GDM1 (cell line): Measurements from ENCODE around the gene S1PR4.
"Not testable (repeated sequence)": the region's sequence is repeated elsewhere in the genome, so short reads cannot be mapped to it uniquely, and the experiment has no call there.

Source experiments
- DNase-seq: peaks from one replicate; lab custom pipeline; 2025; lab: John Stamatoyannopoulos, UW

S1PR4 gene

DNA sequence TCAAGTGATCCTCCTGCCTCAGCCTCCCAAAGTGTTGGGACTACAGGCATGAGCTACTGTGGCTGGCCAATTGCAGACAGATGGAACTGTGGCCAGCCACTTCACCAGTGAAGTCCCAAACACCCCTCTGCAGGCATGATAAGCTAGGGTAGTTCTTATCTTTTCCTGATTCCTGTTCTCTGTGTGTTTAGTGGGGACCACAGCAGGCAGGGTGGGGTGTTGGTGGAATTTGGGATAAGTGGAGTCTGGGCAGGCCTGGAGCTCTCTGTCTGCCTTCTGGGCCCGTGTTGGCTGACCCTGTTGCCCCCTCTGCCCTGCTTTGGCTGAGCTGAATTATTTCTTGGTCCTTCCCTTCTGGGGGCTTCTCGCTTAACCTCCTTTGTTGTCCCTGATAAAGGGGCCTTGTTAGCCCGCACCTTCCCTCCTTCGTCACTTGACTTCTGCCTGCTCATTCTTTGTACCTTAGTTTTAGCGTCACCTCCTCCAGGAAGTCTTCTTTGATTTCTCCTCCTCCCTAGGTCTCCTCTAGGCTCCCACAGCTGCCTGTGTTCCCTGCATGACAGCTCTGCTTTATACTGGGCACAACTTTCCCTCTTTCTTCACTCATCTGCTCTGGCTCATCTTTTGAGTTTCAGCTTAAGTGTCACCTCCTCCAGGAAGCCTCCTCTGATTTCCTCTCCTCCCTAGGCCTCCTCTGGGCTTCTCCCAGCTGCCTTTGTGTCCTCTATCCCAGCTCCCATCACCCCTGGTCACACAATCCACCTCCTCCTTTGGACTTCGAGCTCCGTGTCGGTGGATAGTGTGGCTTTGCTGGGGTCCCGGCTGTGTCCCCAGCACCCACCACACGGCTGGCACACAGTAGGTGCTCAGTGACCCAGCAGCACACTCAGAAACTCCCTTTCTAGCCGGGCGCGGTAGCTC lies 5.4 kb downstream of the S1PR4 start:
- DNase-seq: no peak

GRCh38 chr19:3184847-3185460 lies 6.4 kb downstream of the S1PR4 start:
- peak; percentile 61 for DNase-seq

DNA sequence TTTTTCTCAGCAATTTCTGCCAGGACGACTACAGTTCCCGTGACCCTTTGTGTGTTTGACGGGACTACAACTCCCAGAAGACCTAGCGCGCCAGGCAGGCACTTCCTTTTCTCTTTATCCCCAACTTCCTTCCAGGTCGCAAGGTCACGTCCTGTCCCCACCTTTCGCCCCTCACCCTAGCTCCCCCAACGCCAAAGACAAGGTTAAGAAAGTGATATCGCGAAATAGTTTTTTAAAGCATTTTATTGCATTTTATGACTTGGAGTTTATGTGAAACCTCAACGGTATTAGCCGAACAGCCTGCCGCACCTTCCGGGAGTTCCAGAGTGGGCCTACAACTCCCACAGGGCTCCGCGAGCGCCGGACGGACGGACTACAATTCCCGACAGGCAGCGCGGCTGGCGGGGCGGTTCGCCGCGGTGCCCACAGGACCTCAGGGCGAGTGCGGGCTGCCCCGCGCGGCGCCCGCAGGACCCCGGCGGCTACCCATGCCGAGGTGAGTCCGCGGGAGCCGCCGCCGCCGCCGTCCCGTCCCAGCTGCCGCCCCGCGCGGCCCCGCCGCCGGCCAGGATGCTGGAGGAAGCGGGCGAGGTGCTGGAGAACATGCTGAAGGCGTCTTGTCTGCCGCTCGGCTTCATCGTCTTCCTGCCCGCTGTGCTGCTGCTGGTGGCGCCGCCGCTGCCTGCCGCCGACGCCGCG lies 7.0 kb downstream of the S1PR4 start, which contains the start of gene NCLN:
TSS of gene NCLN (plus strand) at position 470 of the 699 bp plus-strand sequence. CDS start at position 571, 101 bp downstream.
- DNase-seq: peak; percentile 89

GRCh38 chr19:3186160-3186688 lies 7.7 kb downstream of the S1PR4 start:
- DNase-seq: no peak

GRCh38 chr19:3186891-3187661 lies 8.5 kb downstream of the S1PR4 start:
- no peak for DNase-seq

GRCh38 chr19:3187662-3188511 lies 9.3 kb downstream of the S1PR4 start:
- no peak for DNase-seq

DNA sequence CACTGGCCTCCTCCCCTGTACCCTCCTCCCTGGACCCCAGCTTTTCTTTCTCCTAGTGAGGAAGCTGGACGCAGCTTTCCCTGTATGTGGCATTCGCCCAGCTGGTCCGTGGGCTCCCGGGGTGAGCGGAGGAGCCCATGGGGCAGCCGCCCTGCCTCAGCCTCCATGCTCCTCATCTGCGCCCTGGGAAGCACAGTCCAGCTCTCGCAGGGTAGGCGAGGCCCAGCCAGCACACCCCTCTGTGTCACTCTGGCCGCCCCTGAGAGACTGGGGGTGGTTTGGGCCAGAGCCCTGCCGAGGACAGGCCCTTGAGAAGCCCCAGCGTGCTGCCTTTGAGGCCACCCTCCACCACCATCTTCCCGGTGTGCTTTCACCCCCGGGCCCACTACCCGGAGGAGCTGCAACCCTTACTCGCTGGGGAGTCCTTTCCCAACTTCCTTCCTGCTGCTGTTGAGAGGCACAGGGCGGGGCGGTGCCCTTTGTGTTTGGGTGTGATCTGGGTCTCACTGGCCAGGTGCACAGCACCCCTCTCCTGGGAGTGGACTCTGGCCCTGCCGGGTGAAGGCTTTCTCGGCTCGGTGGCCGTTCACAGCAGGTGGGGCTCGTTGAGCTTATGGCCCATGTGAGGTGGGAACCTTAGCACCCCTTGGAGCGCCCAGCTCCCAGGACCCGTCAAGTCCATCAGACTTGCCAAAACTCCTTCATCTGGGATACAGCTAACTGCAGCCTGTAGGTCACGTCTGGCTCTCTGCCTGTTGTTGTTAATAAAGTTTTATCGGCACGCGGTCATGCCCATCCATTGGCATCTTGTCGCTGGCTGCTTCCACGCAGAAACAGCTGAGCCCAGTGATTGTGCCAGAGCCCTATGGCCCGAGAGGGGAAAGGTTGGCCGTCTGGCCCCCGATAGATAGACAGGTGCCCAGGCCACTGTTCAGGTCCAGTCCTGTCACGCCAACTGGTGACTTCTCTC lies 10.3 kb downstream of the S1PR4 start:
- DNase-seq: no peak

DNA sequence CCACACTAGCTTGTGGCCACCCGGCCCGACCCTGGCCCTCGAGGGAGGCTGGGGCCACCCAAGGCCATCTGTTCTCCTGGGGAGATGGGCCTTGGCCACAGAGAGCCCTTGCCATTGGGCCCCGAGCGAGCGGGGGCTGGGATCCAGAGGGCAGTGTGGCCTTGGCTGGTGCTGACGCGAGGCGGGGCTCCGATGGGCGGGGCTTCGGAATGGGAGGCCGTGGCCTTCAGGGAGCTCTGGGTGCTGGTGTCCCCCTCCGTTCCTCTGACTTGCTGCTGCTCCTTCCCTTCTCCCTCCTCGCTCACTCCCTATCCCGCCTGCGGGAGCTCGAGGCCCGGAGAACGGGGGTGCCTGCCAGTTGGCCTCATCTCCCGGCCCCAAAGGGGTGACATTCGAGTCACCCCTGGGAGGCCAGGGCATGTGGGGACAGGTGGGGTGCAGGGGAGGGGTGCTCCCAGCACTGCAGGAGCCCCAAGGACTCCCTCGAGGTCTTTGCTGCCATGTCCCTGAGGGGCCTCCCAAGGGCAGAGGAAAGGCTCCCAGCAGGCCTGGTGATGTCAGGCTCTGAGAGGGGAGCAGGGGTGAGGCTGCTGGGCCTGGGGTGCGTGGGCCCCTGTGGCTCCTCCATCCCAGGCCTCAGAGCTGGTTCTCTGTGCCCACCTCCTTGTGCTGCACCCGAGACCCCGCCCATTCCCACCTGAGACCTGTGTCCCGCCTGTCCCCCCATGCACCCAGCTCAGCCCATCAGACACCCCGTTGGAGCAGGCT lies 11.3 kb downstream of the S1PR4 start:
- no peak for DNase-seq

GRCh38 chr19:3190470-3190770 lies 11.9 kb downstream of the S1PR4 start:
- DNase-seq: no peak

DNA sequence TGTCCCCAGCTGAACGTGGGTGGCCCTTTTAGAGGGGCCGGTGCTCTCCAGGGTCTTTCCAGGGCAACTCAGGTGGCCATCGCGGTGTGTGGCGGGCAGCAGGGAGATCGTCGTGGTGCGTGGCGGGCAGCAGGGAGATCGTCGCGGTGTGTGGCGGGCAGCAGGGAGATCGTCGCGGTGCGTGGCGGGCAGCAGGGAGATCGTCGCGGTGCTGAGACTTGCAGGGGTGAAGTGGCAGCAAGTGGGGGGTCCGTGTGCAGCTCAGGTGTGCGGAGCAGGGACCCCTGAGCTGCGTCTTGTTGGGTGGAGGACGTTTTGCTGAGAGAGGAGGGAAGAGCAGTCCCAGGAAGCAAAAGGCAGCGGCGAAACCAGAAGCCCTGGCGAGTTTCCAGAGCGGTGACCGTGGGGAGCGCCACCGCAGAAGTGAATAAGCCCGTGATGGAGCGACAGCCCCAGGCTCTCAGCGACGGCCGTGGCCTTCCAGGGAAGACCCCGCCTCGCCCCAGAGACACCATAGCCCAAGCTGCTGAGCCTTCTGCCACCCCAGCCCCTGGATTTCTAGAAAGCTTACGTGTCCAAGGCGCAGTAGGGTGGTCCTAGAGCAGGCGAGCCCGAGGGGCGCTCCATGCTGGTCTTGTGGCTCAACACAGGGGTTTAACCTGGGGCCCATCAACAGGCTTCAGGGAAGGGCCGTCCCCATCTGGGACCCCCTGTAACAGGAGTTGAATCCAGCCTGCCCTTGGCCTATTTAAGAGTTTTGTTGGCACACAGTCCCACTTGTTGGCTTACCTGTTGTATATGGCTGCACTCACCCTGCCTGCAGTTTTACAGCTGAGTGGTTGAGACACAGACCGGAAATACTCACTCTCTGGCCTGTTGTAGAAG lies 12.6 kb downstream of the S1PR4 start:
- DNase-seq: no peak

GRCh38 chr19:3191806-3192104 lies 13.2 kb downstream of the S1PR4 start:
- not testable (repeated sequence) for DNase-seq

DNA sequence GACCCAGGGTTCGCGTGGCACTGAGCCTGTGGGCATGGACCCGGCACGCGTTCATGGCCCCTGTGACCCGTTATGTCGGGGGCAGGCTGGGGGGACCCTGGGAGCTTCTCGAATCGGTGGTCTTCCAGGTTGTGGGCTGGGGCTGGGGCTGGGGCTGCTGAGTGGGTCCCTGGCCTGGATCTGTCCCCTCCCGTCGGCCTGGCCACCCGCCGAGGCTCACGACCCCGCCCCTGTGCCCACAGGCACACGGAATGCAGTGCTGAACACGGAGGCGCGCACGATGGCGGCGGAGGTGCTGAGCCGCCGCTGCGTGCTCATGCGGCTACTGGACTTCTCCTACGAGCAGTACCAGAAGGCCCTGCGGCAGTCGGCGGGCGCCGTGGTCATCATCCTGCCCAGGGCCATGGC lies 13.7 kb downstream of the S1PR4 start:
- DNase-seq: no peak

DNA sequence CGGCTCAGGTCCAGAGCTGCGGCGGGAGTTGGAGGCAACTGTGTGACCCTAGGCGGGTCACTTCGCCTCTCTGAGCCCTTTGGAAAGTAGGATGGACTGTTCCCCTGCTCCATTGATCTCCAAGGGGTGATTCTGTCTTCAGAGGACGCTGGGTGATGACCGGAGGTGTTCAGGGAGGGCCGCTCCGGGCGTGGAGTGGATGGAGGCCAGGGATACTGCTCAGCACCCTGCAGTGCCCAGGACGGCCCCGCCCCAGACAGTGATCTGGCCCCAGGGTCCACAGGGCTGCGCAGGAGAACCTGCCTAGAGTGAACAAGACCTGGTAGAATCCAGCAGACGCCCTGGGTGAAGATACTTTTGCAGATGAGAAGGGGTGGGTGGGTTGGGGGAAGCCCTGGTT lies 14.1 kb downstream of the S1PR4 start:
- no peak for DNase-seq

GRCh38 chr19:3193256-3194105 lies 14.9 kb downstream of the S1PR4 start:
- DNase-seq: peak; percentile 63

DNA sequence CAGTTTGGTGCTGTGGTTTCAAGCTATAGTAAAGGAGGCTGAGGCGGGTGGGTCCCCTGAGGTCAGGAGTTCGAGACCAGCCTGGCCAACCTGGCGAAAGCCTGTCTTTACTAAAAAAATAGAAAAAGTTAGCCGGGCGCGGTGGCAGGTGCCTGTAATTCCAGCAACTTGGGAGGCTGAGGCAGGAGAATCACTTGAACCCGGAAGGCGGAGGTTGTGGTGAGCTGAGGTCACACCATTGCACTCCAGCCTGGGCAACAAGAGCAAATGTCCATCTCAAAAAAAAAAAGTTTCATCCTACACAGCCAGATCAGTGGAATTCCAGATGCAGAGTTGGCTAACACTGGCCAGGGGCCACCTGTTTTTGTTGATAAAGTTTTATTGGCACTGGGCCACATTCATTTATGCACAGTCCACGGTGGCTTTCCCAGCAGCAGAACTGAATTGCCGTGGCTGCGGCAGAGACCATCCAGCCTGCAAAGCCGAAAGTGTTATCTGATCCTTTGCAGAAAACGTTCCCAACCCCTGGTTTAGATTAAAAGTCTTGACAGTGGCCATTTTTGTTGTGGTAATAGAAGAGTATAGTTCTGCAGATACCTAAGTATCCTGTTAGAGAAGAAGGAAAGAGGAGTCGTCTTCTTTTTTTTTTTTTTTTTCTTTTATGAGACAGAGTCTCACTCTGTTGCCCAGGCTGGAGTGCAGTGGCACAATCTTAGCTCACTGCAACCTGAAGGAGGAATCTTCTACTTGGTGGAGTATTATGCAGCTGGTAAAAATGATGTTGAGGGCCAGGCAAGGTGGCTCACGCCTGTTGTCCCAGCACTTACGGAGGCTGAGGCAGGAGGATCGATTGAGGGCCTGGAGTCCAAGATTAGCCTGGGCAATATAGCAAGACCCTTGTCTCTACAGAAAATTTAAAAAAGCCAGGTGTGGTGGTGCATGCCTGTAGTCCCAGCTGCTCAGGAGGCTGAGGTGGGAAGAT lies 15.8 kb downstream of the S1PR4 start:
- DNase-seq: no peak
